Skin epidermis (tissue), 12 donors: ENCODE measurements around the gene BAIAP2L1.
"Not testable (repeated sequence)": the region's sequence is repeated elsewhere in the genome, so short reads cannot be mapped to it uniquely, and the experiment has no call there.

Experiments
- H3K27ac ChIP-seq, 21 experiments: fragments of 200-600 bp; sonication (generic) in 11 of 21; one replicate each; pipeline ENCODE4 v1.5.0; 2020; ENCODE audit warnings: mild to moderate bottlenecking in 3 of 21, inconsistent platforms in 2 of 21, moderate library complexity in 2 of 21
- H3K4me3 ChIP-seq, 7 experiments: fragments of 200-600 bp; sonication (generic) in 2 of 7; one replicate each; pipeline ENCODE4 v1.5.0; 2020; ENCODE audit warnings: inconsistent platforms in 2 of 7, mild to moderate bottlenecking in 2 of 7, moderate library complexity in 1 of 7

BAIAP2L1 gene

DNA sequence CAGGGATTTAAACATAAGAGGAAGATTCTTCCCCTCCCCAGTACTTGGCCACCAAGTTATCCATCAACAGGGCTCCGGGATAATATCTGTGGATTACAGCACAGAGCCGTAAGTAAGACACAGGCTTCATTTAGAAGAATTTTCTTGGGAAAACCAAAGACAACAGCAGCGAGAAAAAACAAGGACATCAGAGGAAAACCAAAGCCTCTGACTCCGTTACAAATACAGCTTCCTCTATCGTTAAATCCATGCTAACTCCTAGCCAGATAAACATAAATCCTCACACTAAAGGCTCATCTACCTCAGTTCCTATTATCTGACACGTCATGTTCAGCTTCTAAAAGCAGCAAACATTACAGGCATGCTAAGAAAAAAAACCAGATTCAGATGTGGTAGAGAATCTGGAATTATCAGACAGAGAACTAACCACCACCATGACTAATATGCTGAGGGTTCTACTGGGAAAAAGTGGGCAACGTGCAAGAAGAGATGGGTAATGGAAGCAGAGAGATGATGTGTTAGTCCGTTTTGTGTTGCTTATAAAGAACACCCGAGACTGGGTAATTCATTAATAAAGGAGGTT lies 71.0 kb downstream of the BAIAP2L1 start:
- peak overlapping the region in 4 of 21 experiments; percentile 14 to 68 (median 38) for H3K27ac ChIP-seq
- H3K4me3 ChIP-seq: no peak overlapping the region

- no peak overlapping the region for H3K4me3 ChIP-seq
- peak overlapping the region in 3 of 21 experiments; percentile 15 to 68 (median 60) for H3K27ac ChIP-seq
Measured at GRCh38 chr7:98329100-98329790, 71.6 kb downstream of the BAIAP2L1 start.

DNA sequence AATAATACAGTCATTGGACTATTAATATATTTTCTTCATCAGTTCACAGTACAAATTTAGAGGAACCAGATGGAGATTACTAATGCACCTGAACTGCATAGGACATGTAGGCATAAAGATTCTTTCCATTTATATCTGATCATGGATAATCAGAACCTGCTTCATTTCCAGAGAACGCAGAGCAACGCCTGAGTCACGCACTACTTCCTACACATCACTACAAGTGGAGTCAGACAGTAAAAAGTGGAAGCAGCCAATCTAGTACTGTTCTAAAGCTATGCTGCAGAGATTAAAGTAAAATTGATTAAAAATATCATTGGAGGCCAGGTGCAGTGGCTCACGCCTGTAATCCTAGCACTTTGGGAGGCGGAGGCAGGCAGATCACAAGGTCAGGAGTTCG lies 76.1 kb downstream of the BAIAP2L1 start:
- Histone ChIP-seq H3K4me3 (no peak overlapping the region), H3K27ac (no peak overlapping the region)

GRCh38 chr7:98323597-98324322 lies 77.1 kb downstream of the BAIAP2L1 start:
- no peak overlapping the region for H3K4me3 ChIP-seq
- no peak overlapping the region for H3K27ac ChIP-seq

DNA sequence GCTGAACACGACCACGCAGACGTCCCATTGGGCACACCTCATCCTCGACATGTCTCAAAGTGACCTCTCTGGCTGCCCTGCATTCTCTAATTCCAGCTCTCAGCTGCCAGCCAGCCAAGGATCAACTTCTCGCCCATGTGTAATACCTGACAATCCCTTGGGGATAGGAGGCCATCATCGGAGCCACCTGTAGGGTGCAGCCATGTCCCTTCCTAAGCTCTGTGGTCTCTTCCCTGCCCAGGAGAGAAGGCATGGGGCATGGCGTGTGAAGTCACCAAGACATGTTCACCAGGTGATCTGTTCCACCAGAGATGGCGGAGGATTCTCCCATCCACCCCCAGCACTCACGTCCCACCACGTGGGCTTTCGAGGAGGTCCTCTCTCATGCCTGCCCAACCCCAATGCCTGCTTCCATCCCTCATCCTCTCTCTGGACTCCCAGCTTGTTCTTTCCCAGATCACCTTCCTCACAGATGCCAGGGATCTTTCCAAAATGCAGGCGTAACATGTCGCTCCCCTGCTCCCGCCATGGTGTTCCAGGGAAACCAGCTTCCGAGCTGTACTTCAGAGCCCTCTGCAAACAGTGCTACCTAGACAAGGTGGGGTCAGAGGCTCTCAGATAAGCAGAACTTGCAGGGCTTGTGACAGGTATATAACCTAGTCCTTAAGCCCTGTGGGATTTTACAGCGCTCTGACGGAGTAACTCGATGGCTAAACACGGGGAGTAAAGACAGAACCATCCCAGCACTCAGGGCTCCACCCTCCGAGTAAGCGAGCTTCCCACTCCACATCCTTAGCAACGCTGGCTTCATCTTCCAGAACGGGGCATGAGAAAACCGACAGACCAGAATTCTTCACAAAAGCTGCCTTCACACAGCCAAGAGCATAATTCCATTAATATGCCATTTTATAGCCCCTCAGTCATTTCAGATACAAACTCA lies 78.3 kb downstream of the BAIAP2L1 start:
- H3K27ac ChIP-seq: peak overlapping the region in 2 of 21 experiments; percentile 22 to 30
- no peak overlapping the region for H3K4me3 ChIP-seq

GRCh38 chr7:98321301-98321700 lies 79.6 kb downstream of the BAIAP2L1 start:
- H3K4me3 ChIP-seq: no peak overlapping the region
- no peak overlapping the region for H3K27ac ChIP-seq

DNA sequence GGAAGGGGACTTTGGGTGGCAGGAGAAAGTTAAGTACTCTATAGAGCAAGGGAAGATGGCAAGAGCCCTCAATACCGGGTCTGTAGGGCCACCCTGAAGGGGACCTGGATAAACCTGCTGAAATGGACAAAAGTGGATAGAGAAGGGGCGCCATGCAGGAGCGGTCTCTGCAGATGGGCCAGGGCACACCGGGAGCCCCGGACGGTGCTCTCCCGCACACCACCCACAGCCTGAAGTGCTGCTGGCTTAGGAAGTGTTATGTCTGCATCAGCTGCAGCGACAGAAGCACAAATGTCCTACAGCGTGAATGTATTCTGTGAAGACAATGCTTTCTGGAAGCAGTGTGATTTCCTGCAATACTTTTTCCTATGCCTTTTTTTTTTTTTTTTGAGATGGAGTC lies 81.7 kb downstream of the BAIAP2L1 start:
- Histone ChIP-seq H3K4me3 (no peak overlapping the region), H3K27ac (no peak overlapping the region)

DNA sequence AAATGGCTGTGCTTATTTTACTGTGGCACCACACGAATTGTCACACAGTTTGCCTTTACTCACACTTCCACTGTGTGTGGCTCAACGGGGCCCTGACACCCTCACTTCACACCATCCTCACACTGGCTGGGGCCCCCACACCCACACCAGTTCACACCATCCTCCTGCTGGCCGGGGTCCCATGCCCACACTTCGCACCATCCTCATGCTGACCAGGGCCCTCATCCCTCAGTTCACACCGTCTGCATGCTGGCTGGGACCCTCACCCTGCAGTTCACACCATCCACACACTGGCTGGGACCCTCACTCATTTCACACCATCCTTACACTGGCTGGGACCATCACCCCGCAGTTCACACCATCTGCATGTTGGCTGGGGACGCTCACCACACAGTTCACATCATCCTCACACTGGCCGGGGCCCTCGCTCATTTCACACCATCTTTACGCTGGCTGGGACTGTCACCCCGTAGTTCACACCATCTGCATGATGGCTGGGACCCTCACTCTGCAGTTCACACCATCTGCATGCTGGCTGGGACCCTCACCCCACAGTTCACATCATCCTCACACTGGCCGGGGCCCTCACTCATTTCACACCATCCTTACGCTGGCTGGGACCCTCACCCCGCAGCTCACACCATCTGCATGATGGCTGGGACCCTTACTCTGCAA lies 83.4 kb downstream of the BAIAP2L1 start:
- Histone ChIP-seq H3K4me3 (no peak overlapping the region), H3K27ac (no peak overlapping the region)

GRCh38 chr7:98315994-98316527 lies 84.8 kb downstream of the BAIAP2L1 start:
- not testable (repeated sequence) for H3K4me3 ChIP-seq, H3K27ac ChIP-seq

DNA sequence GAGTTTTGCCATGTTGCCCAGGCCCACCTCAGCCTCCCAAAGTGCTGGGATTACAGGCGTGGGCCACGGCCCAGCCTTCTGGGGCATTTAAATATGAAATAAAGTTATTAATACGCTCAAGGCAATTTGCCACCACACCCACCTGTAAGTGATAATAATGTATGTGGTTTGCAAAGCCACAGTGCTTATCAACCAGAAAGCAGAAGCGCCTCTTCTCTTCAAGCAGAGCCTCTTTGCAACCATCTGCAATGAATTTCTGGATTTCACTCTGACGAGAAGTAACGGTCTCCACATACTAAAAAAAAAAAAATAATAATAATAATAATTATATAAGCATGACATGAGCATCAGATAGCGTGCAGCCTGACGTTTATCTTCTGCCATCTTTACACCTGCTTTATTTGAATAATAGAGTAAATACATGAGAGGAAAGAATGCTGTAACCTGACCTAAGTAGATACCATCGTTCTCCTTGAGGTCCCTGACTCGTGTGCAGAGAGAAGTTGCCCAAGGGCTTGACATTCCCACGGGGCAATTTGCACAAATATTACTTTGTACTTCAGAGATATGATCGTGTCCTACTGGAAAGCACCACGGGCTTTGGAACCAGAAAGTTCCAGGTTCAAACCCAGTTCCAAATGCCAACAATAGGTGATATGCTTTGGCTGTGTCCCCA lies 85.4 kb downstream of the BAIAP2L1 start:
- no peak overlapping the region for H3K27ac ChIP-seq
- no peak overlapping the region for H3K4me3 ChIP-seq

GRCh38 chr7:98314469-98314868 lies 86.4 kb downstream of the BAIAP2L1 start:
- H3K4me3 ChIP-seq: no peak overlapping the region

GRCh38 chr7:98312201-98312600 lies 88.7 kb downstream of the BAIAP2L1 start:
- Histone ChIP-seq H3K4me3 (no peak overlapping the region), H3K27ac (no peak overlapping the region)

More at GRCh38 chr7:98314469-98314868, 86.4 kb downstream of the BAIAP2L1 start:
- H3K27ac ChIP-seq: no peak overlapping the region

- no peak overlapping the region for H3K4me3 ChIP-seq
- no peak overlapping the region for H3K27ac ChIP-seq
Measured at GRCh38 chr7:98309566-98309965, 91.3 kb downstream of the BAIAP2L1 start.

DNA sequence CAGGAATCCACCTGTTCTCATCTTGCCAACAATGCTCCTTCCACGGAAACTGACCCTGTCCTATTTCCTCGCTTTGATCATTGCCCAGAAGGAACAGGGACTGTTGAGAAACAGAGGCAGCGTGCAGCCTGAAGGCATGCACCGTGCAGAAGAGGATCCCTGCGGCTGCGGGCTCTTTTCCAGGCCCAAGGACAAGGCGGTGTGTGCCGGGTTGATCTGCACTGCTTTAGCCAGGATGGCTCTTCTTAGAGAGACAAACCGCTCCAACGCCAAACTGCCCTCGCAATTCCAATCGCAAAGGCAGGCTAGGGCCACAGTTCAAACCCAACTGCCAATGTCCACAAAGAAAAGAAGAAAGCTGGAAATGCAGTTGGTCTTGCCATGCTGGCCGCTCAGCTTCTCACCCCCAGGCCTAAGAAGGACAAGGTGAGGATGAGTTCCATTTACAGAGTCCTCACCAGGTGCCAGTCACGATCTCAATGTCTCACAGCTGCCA lies 92.9 kb downstream of the BAIAP2L1 start:
- Histone ChIP-seq H3K4me3 (no peak overlapping the region), H3K27ac (no peak overlapping the region)

DNA sequence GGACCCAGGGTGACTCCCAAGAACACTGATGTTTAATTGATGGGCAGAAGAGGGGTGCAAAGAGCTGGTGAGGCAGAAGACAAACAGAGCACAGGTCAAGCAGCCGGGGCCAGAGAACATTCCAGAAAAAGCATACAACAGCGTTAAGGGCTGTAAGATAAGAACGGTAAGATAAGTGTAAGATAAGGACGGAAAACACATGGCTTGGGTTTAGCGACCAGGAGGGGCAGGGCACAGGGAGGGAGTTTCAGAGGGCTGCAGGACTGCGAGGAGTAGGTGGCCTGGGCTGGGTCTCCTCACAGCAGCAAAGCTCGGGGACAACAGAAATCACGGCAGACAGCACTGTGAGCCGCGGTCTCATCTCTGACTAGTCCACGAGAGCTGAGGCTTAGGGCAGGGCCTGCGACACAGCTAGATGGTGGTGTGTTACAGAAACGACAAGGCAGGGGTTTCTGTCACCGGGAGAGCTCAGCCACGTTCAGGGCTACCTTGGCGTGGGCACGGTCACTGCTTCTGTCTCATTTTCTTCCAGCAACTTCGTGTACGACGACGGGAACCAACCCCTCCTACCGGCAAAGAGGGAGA lies 94.8 kb downstream of the BAIAP2L1 start:
- Histone ChIP-seq H3K4me3 (no peak overlapping the region), H3K27ac (no peak overlapping the region)

GRCh38 chr7:98303906-98304305 lies 97.0 kb downstream of the BAIAP2L1 start:
- no peak overlapping the region for H3K27ac ChIP-seq

GRCh38 chr7:98303176-98303865 lies 97.6 kb downstream of the BAIAP2L1 start:
- H3K27ac ChIP-seq: no peak overlapping the region
- no peak overlapping the region for H3K4me3 ChIP-seq

More at GRCh38 chr7:98303906-98304305, 97.0 kb downstream of the BAIAP2L1 start:
- H3K4me3 ChIP-seq: no peak overlapping the region
